A549 (cell line): Measurements from ENCODE around the gene EFHD2. TPM values are rescaled to one million over a fixed set of nuclear protein-coding genes. Genes with fewer than 3 reads are reported as not detected.

Experiments used
- ATAC-seq, 2 experiments: fragments of 200-7000 bp in 1 of 2; fragments of >200 bp in 1 of 2; cut with Nextera tagmentation in 1 of 2; cut with Tn5 transposase in 1 of 2; 3 replicates each; pipeline versions ENCODE4 v1.8.0 to v1.9.1; 2018 to 2020; ENCODE audit warnings: mild to moderate bottlenecking in 1 of 2, moderate library complexity in 1 of 2
- CTCF ChIA-PET: fragments of 300-600 bp; sonication (Branson Sonifier 250); formaldehyde crosslinking; extraction: SDS; loops from one replicate; lab custom pipeline; 2021; ENCODE audit warnings: antibody characterized with exemption, inconsistent platforms; lab: Yijun Ruan, JAX
- POLR2A ChIA-PET: fragments of 350-600 bp; formaldehyde crosslinking; extraction: SDS; loops from one replicate; lab custom pipeline; 2021; ENCODE audit warnings: antibody characterized with exemption, inconsistent platforms; lab: Yijun Ruan, JAX
- DNase-seq, 2 experiments: peaks; one replicate each; pipeline versions ENCODE4 v3.0.0 to v3.0.0-alpha.2; 2011 to 2016; ENCODE audit warnings: low read depth in 1 of 2, low spot score in 1 of 2
- FAIRE-seq: peaks from 2 replicates; lab custom pipeline; 2011; peaks lifted over from hg19 to GRCh38; lab: Jason Lieb, UNC
- H3K27ac ChIP-seq, 2 experiments: fragments of >200 bp; sonication (Bioruptor Twin); formaldehyde crosslinking; 3 replicates each; pipeline ENCODE4 v1.5.1; 2016 to 2017
- H3K4me1 ChIP-seq: fragments of >200 bp; sonication (Bioruptor Twin); formaldehyde crosslinking; 3 replicates; pipeline ENCODE4 v1.6.1; 2016
- H3K4me2 ChIP-seq: fragments of >200 bp; sonication (Bioruptor Twin); formaldehyde crosslinking; 3 replicates; pipeline ENCODE4 v1.6.1; 2016
- H3K4me3 ChIP-seq: fragments of >200 bp; sonication (Bioruptor Twin); formaldehyde crosslinking; 3 replicates; pipeline ENCODE4 v1.5.1; 2016
- H3K9me3 ChIP-seq: fragments of >200 bp; sonication (Bioruptor Twin); formaldehyde crosslinking; 3 replicates; pipeline ENCODE4 v1.6.1; 2016
- CBX2 ChIP-seq: fragments of 200-600 bp; sonication (generic); IDR thresholded peaks from 2 replicates; pipeline ENCODE4 v1.6.1; 2016; ENCODE audit warnings: low read depth, mild to moderate bottlenecking, borderline replicate concordance
- CEBPB ChIP-seq, 2 experiments: fragments of >200 bp in 1 of 2; sonication (Bioruptor Twin) in 1 of 2; formaldehyde crosslinking in 1 of 2; IDR thresholded peaks; 2 replicates each; pipeline ENCODE4 v1.6.1; 2012 to 2016
- CHD4 ChIP-seq: fragments of 200-600 bp; sonication (generic); IDR thresholded peaks from 2 replicates; pipeline ENCODE4 v1.6.1; 2016; ENCODE audit warnings: antibody characterized with exemption, mild to moderate bottlenecking, borderline replicate concordance
- CTCF ChIP-seq: fragments of >200 bp; sonication (Bioruptor Twin); formaldehyde crosslinking; IDR thresholded peaks from 3 replicates; pipeline ENCODE4 v1.5.1; 2016
- ESRRA ChIP-seq: fragments of 150-350 bp; IDR thresholded peaks from 2 replicates; pipeline ENCODE4 v1.6.1; 2014; ENCODE audit warnings: mild to moderate bottlenecking, low read length, borderline replicate concordance
- JUN ChIP-seq, 2 experiments: fragments of >200 bp; sonication (Bioruptor Twin); formaldehyde crosslinking; IDR thresholded peaks; 2 replicates in 1 of 2; 3 replicates in 1 of 2; pipeline ENCODE4 v1.6.1; 2016 to 2017
- KDM5A ChIP-seq: fragments of 200-600 bp; sonication (generic); IDR thresholded peaks from 2 replicates; pipeline ENCODE4 v1.6.1; 2016; ENCODE audit warnings: antibody characterized with exemption, mild to moderate bottlenecking
- MAZ ChIP-seq: fragments of 150-350 bp; IDR thresholded peaks from 2 replicates; pipeline ENCODE4 v1.6.1; 2014; ENCODE audit warnings: antibody characterized with exemption, low read depth, low read length, borderline replicate concordance
- TP53 ChIP-seq: fragments of 250-450 bp; sonication (Bioruptor Pico); IDR thresholded peaks from 2 replicates; pipeline ENCODE4 v1.5.0; 2021; ENCODE audit warnings: mild to moderate bottlenecking, moderate library complexity
- ZFP36 ChIP-seq: fragments of 450-650 bp; IDR thresholded peaks from 2 replicates; pipeline ENCODE4 v1.6.1; 2014; ENCODE audit warnings: borderline replicate concordance; ENCODE audit not compliant: partially characterized antibody
- WGBS: methylation state at CpG from one replicate; pipeline ENCODE4 v1.1.6; 2017; ENCODE audit errors: missing lambda C conversion rate; 5-methylcytosine and 5-hydroxymethylcytosine counted together
- polyA plus RNA-seq, 4 experiments: library from polyadenylated mRNA; depleted of rRNA in 3 of 4; stranded (reverse); fragments of >200 nt; fragmentation: RNase III in 1 of 4; extraction: RNeasy Plus Mini Kit Qiagen cat#74134 plus additional on column Dnase treatment in 1 of 4; gene quantifications; 2 replicates in 3 of 4; 3 replicates in 1 of 4; pipeline ENCODE4 v1.2.3, GENCODE V29; 2011 to 2017
- TF ChIP-seq, protein P1 (sequence below): fragments of 250-450 bp; sonication (Bioruptor Pico); IDR thresholded peaks from 2 replicates; pipeline ENCODE4 v1.5.0; 2020; ENCODE audit warnings: low read depth, mild to moderate bottlenecking, moderate library complexity

EFHD2 gene
- polyA plus RNA-seq, 2 of the 4 experiments (the other 2 are of a cell fraction), result 33.1 to 96.2 TPM

- FAIRE-seq (no peak), DNase-seq (no peak), ATAC-seq (no peak)
- no peaks in the 10 kb centered on the region for H3K9me3 ChIP-seq
- TF ChIP-seq TP53 (CRISPR knock-in tag), result no peak
- TF ChIP-seq ESRRA, result no peak
- no peak overlapping the region for H3K4me3 ChIP-seq
- WGBS, result 59% methylated on average over 3 of the region's 3 CpGs
- no peak overlapping the region for H3K4me2 ChIP-seq
- POLR2A ChIA-PET, result no interaction called here
- H3K4me1 ChIP-seq, result 0 out of 3 replicates have a peak, but pooled peaks cover under 1% of the 10 kb centered on the region
- no peak overlapping the region for H3K27ac ChIP-seq
- CTCF ChIA-PET, result interaction anchor here (1.1 kb wide), 1 partner anchor 52 kb away, joined by 3 read pairs; no protein-coding TSS in a partner anchor
These were observed 39.9 kb downstream of the EFHD2 start for GRCh38 chr1:15449567-15449966.

- no peak overlapping the region for H3K4me2 ChIP-seq
- WGBS, result 88% methylated on average over 6 of the region's 6 CpGs
- no peak for FAIRE-seq
- H3K9me3 ChIP-seq, result no peaks in the 10 kb centered on the region
- 0 out of 3 replicates have a peak, but pooled peaks cover 2% of the 10 kb centered on the region for H3K4me1 ChIP-seq
- no peak for ATAC-seq
- ChIA-PET POLR2A (no interaction called here), CTCF (interaction anchor here (0.8 to 1.4 kb wide), 2 partner anchors 128 to 1902 kb away, joined by 4 to 5 read pairs; no protein-coding TSS in a partner anchor)
- no peak overlapping the region for H3K4me3 ChIP-seq
- H3K27ac ChIP-seq, result no peak overlapping the region
- DNase-seq, result no peak
- TF ChIP-seq CEBPB (IDR thresholded peaks at IDR 0.05) (no peak), KDM5A (no peak), CBX2 (no peak), ZFP36 (no peak)
These were observed 41.5 kb downstream of the EFHD2 start for GRCh38 chr1:15451014-15451722.

DNA sequence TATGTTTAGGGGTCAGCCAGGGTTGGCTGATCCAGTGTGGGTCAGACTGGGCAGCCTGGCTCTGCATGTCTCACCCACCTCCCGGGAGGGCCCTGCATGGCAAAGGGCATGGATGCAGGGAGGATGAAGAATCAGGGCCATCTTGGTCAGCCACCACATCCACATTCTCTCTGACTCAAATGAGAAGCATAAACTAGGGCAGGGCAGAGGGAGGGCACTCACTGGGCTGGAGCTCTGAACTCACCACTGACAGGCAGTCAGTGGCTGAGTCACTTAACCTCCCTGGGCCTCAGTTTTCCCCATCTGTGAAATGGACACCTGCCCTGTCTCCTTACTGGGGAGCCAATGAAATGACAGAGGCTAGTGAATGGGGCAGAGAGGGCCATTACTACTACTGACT lies 42.5 kb downstream of the EFHD2 start:
- Histone ChIP-seq H3K4me2 (no peak overlapping the region), H3K27ac (no peak overlapping the region), H3K9me3 (no peaks in the 10 kb centered on the region), H3K4me3 (no peak overlapping the region), H3K4me1 (0 out of 3 replicates have a peak, but pooled peaks cover 2% of the 10 kb centered on the region)
- no peak for FAIRE-seq
- POLR2A ChIA-PET, result no interaction called here
- no peak for TF ChIP-seq KDM5A
- TF ChIP-seq, protein P1, sequence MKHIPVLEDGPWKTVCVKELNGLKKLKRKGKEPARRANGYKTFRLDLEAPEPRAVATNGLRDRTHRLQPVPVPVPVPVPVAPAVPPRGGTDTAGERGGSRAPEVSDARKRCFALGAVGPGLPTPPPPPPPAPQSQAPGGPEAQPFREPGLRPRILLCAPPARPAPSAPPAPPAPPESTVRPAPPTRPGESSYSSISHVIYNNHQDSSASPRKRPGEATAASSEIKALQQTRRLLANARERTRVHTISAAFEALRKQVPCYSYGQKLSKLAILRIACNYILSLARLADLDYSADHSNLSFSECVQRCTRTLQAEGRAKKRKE (CRISPR knock-in tag), result no peak
- WGBS, result no CpG with 5 or more reads among the region's 1 CpG
- no peak for ATAC-seq
- no peak for DNase-seq
- CTCF ChIA-PET, result interaction anchor here (1.4 kb wide), 1 partner anchor 129 kb away, joined by 5 read pairs; no protein-coding TSS in a partner anchor

- CTCF ChIA-PET, result interaction anchor here (1.4 kb wide), 1 partner anchor 129 kb away, joined by 5 read pairs; no protein-coding TSS in a partner anchor
These were observed 43.3 kb downstream of the EFHD2 start for GRCh38 chr1:15452866-15453571.

More at GRCh38 chr1:15452866-15453571, 43.3 kb downstream of the EFHD2 start:
- no peak for DNase-seq
- no peak for FAIRE-seq
- WGBS, result 73% methylated on average over 10 of the region's 10 CpGs
- no peak for ATAC-seq
- H3K27ac ChIP-seq, result no peak overlapping the region
- H3K4me1 ChIP-seq, result 0 out of 3 replicates have a peak, but pooled peaks cover 2% of the 10 kb centered on the region
- no peaks in the 10 kb centered on the region for H3K9me3 ChIP-seq
- H3K4me3 ChIP-seq, result no peak overlapping the region
- TF ChIP-seq CHD4, result no peak
- TF ChIP-seq MAZ, result no peak
- TF ChIP-seq CTCF, result no peak
- TF ChIP-seq ZFP36, result no peak
- TF ChIP-seq JUN (IDR thresholded peaks at IDR 0.05), result no peak
- POLR2A ChIA-PET, result no interaction called here
- no peak overlapping the region for H3K4me2 ChIP-seq
